Epithelial cell of proximal tubule (primary cell): ENCODE results near the gene HCN3. TPM values are rescaled to one million over a fixed set of nuclear protein-coding genes. Genes with fewer than 3 reads are reported as not detected.
"Not testable (repeated sequence)": the region's sequence is repeated elsewhere in the genome, so short reads cannot be mapped to it uniquely, and the experiment has no call there.

ENCODE experiments used
- DNase-seq: peaks from one replicate; pipeline ENCODE4 v3.0.0-alpha.2; 2011; ENCODE audit warnings: low read depth
- H3K4me3 ChIP-seq: 2 replicates; pipeline ENCODE4 v1.5.1; 2011; ENCODE audit warnings: low read depth, mild to moderate bottlenecking, low read length
- CTCF ChIP-seq: conservative IDR thresholded peaks from 2 replicates; pipeline ENCODE4 v1.5.1; 2012; ENCODE audit warnings: low read depth, mild to moderate bottlenecking, low read length
- total RNA-seq: library from RNA; depleted of rRNA; stranded (reverse); fragments of >200 nt; gene quantifications from 2 replicates; pipeline ENCODE4 v1.2.3, GENCODE V29; 2015

The HCN3 gene
- total RNA-seq, 1 donor from 2014 or later = 8.1 TPM

DNA sequence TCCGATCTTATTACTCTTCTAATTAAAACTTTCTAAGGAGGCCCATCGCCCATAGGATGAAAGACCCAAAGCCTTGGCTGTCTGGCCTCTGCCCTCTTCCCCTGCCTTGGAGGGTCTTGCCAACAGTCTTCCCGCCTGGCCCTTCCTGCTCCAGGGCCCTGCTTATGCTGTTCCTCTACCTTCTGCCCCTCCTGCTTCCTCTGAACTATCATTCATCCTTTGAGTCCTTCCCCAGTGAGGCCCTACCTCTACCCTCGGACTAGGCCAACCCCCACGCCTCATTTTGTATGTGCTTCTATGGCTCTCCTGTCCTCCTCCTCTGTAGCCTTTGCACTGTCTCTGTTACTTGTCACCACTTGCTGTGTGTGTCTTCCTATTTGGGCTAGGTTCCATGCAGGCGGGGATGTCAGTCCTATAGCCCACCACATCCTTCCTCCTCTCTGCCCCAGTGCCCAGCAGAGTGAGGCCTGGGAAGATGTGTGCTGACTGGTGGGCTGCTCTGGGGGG is 48.8 kb downstream of the HCN3 start:
- H3K4me3 ChIP-seq = peak overlapping the region; percentile 98
- TF ChIP-seq CTCF = no peak
- no peak for DNase-seq

DNA sequence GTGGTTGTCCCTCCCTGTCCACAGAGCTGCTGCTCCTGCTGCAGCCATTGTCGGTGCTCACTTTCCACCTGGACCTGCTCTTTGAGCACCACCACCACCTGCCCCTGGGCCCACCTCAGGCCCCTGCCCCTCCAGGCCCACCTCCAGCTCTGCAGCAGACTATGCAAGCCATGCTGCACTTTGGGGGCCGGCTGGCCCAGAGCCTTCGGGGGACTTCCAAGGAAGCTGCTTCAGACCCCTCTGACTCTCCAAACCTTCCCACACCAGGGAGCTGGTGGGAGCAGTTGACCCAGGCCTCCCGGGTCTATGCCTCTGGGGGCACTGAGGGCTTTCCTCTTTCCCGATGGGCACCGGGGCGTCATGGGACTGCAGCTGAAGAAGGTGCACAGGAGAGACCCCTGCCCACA is 49.4 kb downstream of the HCN3 start:
- no peak overlapping the region for H3K4me3 ChIP-seq
- no peak for TF ChIP-seq CTCF
- no peak for DNase-seq

DNA sequence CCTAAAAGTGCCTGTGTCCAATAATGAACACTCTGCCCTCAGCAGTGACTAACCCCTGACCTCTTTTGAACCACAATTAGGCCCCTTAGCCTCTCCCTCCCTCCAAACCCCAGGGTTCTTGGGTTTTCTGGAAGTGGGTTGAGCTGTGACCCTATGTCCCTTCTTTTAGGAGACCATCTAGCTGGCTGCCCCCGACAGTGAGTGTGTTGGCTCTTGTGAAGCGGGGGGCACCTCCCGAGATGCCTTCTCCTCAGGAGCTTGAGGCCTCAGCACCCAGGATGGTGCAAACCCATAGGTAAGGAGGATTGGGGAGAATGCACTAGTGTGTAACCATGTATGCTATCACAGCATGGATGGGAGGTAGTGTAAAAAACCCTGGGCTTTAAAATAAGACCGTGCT is 50.7 kb downstream of the HCN3 start:
- TF ChIP-seq CTCF = no peak
- no peak for DNase-seq
- H3K4me3 ChIP-seq = no peak overlapping the region

GRCh38 chr1:155328856-155329255 is 51.6 kb downstream of the HCN3 start:
- H3K4me3 ChIP-seq, DNase-seq: not testable (repeated sequence)

GRCh38 chr1:155329980-155330598 is 52.8 kb downstream of the HCN3 start:
- DNase-seq = no peak

DNA sequence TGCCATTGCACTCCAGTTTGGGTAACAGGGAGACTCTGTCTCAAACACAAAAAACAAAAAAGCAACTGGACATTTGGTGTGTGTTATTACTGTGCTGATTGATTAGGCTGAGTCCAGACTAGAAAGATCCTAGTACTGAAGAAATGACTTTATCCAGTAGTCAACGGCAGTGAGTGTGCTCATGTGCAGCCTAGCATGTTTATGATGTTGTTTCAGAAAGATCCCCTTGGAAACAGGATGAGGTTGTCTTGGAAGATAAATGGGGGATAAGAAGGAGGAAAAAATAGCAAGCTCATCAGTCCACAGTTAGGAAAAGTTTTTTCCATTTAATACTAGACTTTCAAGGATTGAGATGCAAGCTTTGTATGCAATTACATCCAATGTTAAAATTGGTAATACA is 57.7 kb downstream of the HCN3 start:
- no peak for DNase-seq
- H3K4me3 ChIP-seq = no peak overlapping the region
- no peak for TF ChIP-seq CTCF

More at GRCh38 chr1:155329980-155330598, 52.8 kb downstream of the HCN3 start:
- TF ChIP-seq CTCF = no peak
- H3K4me3 ChIP-seq = no peak overlapping the region

Other genes starting within 250 kb of the HCN3 start
- 0.12 TPM in 1 of 2 replicates, not detected in the other for gene DCST2, start 243.7 kb upstream of the HCN3 start, total RNA-seq
- gene DCST1, start 243.6 kb upstream of the HCN3 start, total RNA-seq = not detected in 2 replicates
- gene ADAM15, start 226.1 kb upstream of the HCN3 start, total RNA-seq = 164 and 266 TPM in 2 replicates
- 10.8 and 24.9 TPM in 2 replicates for gene EFNA4, start 213.7 kb upstream of the HCN3 start, total RNA-seq
- gene EFNA3, start 198.6 kb upstream of the HCN3 start, total RNA-seq = 1.7 and 2.8 TPM in 2 replicates
- 26.3 and 45.3 TPM in 2 replicates for gene EFNA1, start 149.6 kb upstream of the HCN3 start, total RNA-seq
- 32.7 and 37.7 TPM in 2 replicates for gene SLC50A1, start 141.6 kb upstream of the HCN3 start, total RNA-seq
- gene DPM3, start 136.9 kb upstream of the HCN3 start, total RNA-seq = 28.6 and 77.8 TPM in 2 replicates
- 170 and 193 TPM in 2 replicates for gene KRTCAP2, start 104.2 kb upstream of the HCN3 start, total RNA-seq
- 3.4 and 9.4 TPM in 2 replicates for gene TRIM46, start 103.6 kb upstream of the HCN3 start, total RNA-seq
- 4.9 and 13.2 TPM in 2 replicates for gene THBS3, start 69.6 kb upstream of the HCN3 start, total RNA-seq
- gene MTX1, start 68.8 kb upstream of the HCN3 start, total RNA-seq = 75.2 and 132 TPM in 2 replicates
- gene ENTREP3, start 22.0 kb upstream of the HCN3 start, total RNA-seq = 10.8 and 15.9 TPM in 2 replicates
- gene SCAMP3, start 15.1 kb upstream of the HCN3 start, total RNA-seq = 61.8 and 89.7 TPM in 2 replicates
- gene CLK2, start 4.0 kb upstream of the HCN3 start, total RNA-seq = 20.7 and 43.7 TPM in 2 replicates
- not detected in 2 replicates for gene PKLR, start 24.0 kb downstream of the HCN3 start, total RNA-seq
- gene FDPS, start 31.4 kb downstream of the HCN3 start, total RNA-seq = 248 and 580 TPM in 2 replicates
- gene RUSC1, start 43.4 kb downstream of the HCN3 start, total RNA-seq = 53.2 and 64.8 TPM in 2 replicates